ENCODE data around the gene DDX39A.

GRCh38 chr19:14381689-14382474 is 37.3 kb downstream of the DDX39A start:
- TF ChIP-seq CTCF (IDR thresholded peaks at IDR 0.05; ENCODE audit: low read length) = no peak
- no peak for TF ChIP-seq EZH2 (IDR thresholded peaks at IDR 0.05; ENCODE audit: borderline replicate concordance, low read length)
